ENCODE data around the gene CDC42BPB. TPM values are rescaled to one million over a fixed set of nuclear protein-coding genes. Genes with fewer than 3 reads are reported as not detected.

Gene CDC42BPB
- total RNA-seq, 1 donor from 2014 or later: 102 TPM

- peaks cover 8% of the 10 kb centered on the region for H3K4me1 ChIP-seq
- TF ChIP-seq, protein P1, sequence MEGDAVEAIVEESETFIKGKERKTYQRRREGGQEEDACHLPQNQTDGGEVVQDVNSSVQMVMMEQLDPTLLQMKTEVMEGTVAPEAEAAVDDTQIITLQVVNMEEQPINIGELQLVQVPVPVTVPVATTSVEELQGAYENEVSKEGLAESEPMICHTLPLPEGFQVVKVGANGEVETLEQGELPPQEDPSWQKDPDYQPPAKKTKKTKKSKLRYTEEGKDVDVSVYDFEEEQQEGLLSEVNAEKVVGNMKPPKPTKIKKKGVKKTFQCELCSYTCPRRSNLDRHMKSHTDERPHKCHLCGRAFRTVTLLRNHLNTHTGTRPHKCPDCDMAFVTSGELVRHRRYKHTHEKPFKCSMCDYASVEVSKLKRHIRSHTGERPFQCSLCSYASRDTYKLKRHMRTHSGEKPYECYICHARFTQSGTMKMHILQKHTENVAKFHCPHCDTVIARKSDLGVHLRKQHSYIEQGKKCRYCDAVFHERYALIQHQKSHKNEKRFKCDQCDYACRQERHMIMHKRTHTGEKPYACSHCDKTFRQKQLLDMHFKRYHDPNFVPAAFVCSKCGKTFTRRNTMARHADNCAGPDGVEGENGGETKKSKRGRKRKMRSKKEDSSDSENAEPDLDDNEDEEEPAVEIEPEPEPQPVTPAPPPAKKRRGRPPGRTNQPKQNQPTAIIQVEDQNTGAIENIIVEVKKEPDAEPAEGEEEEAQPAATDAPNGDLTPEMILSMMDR (IDR thresholded peaks at IDR 0.05): no peak
- ATAC-seq (no peak), DNase-seq (no peak)
- peaks cover 5% of the 10 kb centered on the region for H3K27me3 ChIP-seq
- peak overlapping the region; percentile 57 for H3K4me3 ChIP-seq
- no peaks in the 10 kb centered on the region for H3K9me3 ChIP-seq
- intact Hi-C loops (cut with DNase I): no loop called here
- no peaks in the 10 kb centered on the region for H3K36me3 ChIP-seq
- H3K27ac ChIP-seq: no peak overlapping the region
Observed at GRCh38 chr14:103091883-103092222, 34.5 kb upstream of the CDC42BPB start.

GRCh38 chr14:103091041-103091882 lies 33.9 kb upstream of the CDC42BPB start:
- Histone ChIP-seq H3K27me3 (peaks cover 5% of the 10 kb centered on the region), H3K36me3 (no peaks in the 10 kb centered on the region), H3K4me3 (peak overlapping the region; percentile 57), H3K4me1 (peaks cover 8% of the 10 kb centered on the region), H3K9me3 (no peaks in the 10 kb centered on the region), H3K27ac (no peak overlapping the region)
- TF ChIP-seq, protein P1 (IDR thresholded peaks at IDR 0.05): peak; percentile 55
- ATAC-seq (peak; percentile 87), DNase-seq (peak; percentile 88)
- intact Hi-C loops (cut with DNase I): no loop called here

- intact Hi-C loops (cut with DNase I): no loop called here
Observed at GRCh38 chr14:103090481-103091020, 33.2 kb upstream of the CDC42BPB start.

GRCh38 chr14:103089386-103090335 lies 32.3 kb upstream of the CDC42BPB start:
- no peak for DNase-seq
- Histone ChIP-seq H3K4me3 (no peak overlapping the region), H3K27ac (no peak overlapping the region), H3K9me3 (no peaks in the 10 kb centered on the region), H3K36me3 (no peaks in the 10 kb centered on the region), H3K27me3 (peaks cover 19% of the 10 kb centered on the region), H3K4me1 (peaks cover 7% of the 10 kb centered on the region)
- intact Hi-C loops (cut with DNase I): loop anchor here (10.0 kb wide), 1 partner anchor 195 kb away; no protein-coding TSS in a partner anchor
- ATAC-seq: no peak
- TF ChIP-seq, protein P1 (IDR thresholded peaks at IDR 0.05): no peak

More at GRCh38 chr14:103090481-103091020, 33.2 kb upstream of the CDC42BPB start:
- no peak overlapping the region for H3K4me3 ChIP-seq
- no peaks in the 10 kb centered on the region for H3K9me3 ChIP-seq
- TF ChIP-seq, protein P1 (IDR thresholded peaks at IDR 0.05): no peak
- no peak overlapping the region for H3K27ac ChIP-seq
- ATAC-seq (no peak), DNase-seq (no peak)
- no peaks in the 10 kb centered on the region for H3K36me3 ChIP-seq
- peaks cover 8% of the 10 kb centered on the region for H3K4me1 ChIP-seq
- H3K27me3 ChIP-seq: peaks cover 11% of the 10 kb centered on the region

GRCh38 chr14:103088921-103089320 lies 31.6 kb upstream of the CDC42BPB start:
- Histone ChIP-seq H3K27me3 (peaks cover 26% of the 10 kb centered on the region), H3K27ac (no peak overlapping the region), H3K36me3 (no peaks in the 10 kb centered on the region), H3K4me3 (no peak overlapping the region), H3K4me1 (peaks cover 4% of the 10 kb centered on the region), H3K9me3 (no peaks in the 10 kb centered on the region)
- DNase-seq (no peak), ATAC-seq (no peak)
- TF ChIP-seq, protein P1 (IDR thresholded peaks at IDR 0.05): no peak
- intact Hi-C loops (cut with DNase I): loop anchor here (10.0 kb wide), 1 partner anchor 196 kb away; no protein-coding TSS in a partner anchor

Data from upper lobe of right lung (tissue), 1 donor.